SIG-M5 treated with dmso at 0.1 percent for 504 hours (cell line): Measurements from ENCODE around the gene MRPL28.
"Not testable (repeated sequence)": the region's sequence is repeated elsewhere in the genome, so short reads cannot be mapped to it uniquely, and the experiment has no call there.

ENCODE experiments used
- DNase-seq: peaks from one replicate; lab custom pipeline; 2025; ENCODE audit not compliant: unreplicated experiment; lab: John Stamatoyannopoulos, UW

Gene MRPL28

DNA sequence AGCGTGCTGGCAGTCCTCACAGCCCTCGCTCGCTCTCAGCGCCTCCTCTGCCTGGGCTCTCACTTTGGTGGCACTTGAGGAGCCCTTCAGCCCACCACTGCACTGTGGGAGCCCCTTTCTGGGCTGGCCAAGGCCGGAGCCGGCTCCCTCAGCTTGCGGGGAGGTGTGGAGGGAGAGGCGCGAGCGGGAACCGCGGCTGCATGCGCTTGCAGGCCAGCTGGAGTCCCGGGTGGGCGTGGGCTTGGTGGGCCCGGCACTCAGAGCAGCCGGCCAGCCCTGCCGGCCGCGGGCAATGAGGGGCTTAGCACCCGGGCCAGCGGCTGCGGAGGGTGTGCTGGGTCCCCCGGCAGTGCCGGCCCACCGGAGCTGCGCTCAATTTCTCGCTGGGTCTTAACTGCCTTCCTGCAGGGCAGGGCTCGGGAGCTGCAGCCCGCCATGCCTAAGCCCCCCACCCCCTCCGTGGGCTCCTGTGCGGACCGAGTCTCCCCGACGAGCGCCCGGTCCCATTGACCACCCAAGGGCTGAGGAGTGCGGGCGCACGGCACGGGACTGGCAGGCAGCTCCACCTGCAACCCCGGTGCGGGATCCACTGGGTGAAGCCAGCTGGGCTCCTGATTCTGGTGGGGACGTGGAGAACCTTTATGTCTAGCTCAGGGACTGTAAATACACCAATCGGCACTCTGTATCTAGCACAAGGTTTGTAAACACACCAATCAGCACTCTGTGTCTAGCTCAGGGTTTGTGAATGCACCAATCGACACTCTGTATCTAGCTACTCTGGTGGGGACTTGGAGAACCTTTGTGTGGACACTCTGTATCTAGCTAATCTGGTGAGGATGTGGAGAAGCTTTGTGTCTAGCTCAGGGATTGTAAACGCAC lies 29.0 kb downstream of the MRPL28 start:
- not testable (repeated sequence) for DNase-seq

DNA sequence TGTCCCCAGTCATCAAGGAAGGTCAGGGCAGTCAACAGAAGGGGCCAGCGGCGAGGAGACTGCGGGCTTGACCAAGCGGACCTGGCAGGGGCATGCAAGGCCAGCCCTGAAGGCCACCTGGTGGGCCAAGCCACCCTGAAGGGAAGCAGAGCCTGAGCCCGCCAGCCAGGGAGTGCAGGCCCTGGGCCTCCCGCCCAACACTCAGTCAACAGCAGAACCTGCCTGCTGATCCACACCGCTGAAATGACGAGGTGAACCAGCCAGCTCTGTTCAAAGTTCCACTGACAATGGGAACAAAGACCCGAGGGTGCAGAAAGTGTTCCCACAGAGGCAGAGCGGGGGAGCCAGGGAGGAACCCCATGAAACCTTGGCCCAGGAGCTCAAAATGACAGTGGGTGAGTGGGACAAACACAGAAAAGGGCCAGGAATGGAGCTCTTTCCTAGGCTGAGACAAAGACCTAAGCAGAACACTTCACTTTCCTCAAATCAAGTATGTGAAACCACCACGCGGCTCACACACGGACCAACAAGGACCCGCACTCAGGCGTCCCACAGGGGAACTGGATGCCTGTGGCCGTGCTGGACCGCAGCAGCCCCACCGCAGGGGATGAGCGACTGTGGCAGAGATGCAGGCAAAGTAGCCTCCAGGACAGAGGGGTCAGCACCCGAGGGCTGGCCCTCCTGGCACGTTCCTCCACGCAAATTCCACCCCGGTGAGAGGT lies 29.8 kb downstream of the MRPL28 start:
- no peak for DNase-seq

DNA sequence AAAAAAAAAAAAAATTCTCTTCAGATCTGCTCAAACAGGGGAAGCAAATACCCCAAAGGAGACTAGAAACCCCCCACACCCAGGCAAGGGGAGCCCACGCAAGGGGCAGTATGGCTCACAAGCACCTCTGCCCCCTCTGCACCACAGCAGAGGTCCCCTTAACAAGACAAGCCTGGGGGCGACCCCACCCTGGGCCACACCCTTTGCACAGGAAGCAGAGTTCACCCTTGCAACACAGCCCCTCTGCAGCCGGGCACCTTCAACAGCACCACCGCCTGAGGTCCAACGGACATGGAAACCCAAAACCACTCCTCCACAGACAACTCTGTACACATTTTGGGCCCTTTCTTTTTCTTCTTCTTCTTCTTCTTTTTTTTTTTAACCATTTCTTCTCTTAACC lies 30.7 kb downstream of the MRPL28 start:
- peak; percentile 79 for DNase-seq

DNA sequence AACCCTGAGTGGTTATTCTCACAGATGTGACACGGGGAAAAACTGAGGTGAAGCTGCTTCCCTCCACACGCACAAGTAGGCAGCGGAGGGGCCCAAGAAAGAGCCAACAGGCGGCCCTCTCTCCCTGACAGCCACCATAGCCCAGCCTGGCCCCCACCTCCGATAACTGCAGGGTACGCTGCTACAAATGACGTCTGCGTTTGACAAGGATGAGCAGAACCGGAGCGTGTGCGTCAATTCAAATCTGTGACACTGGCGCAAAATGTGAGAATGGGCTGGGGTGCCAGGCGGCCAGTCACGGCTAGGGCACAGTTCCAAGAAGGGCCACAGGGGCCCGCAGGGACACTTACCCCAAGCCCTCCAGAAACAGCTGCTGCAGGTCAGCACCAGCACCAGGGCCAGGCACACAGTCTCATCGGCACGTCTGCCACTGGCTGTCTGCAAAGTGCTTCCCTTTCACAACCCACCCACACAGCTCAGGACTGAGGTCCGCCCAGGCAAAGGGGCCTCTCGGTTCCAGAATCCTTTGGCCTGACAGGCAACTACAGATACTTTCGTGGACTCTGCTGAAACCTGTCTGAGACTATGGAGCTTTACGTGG lies 32.3 kb downstream of the MRPL28 start:
- DNase-seq = no peak

DNA sequence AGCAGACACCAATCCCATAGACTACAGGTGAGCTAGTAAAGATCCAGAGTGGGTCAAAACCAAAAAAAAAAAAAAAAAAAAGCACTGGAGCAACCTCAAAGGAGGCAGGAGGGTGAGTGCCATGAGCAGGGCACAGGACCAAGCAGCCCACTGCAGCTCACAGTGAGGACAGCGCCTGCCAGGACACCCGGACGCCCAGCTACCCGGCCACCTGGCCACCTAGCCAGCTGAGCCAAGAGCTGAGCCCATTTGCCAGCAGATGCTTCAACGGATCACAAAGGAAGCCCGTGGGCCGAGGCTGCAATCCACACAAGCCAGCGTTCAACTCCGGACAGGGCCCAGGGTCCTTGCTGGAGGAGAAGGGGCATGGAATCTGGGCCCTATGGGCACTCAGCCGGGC lies 32.9 kb downstream of the MRPL28 start:
- DNase-seq = no peak

DNA sequence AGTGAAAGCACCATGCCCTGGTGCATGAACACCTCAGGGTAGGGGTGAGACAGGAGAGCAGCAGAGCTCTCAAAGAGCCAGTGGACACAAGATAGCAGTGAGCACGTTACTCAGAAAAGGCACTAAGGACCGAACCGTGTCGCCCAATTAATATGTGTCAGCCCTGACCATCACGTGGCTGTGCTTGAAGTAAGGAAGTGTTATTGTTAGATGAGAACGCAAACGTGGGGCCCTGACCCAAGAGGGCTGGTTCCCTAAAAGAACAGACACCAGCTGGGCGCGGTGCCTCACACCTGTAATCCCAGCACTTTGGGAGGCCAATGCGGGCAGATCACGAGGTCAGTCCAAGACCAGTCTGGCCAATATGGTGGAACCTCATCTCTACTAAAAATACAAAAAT lies 34.1 kb downstream of the MRPL28 start:
- no peak for DNase-seq

DNA sequence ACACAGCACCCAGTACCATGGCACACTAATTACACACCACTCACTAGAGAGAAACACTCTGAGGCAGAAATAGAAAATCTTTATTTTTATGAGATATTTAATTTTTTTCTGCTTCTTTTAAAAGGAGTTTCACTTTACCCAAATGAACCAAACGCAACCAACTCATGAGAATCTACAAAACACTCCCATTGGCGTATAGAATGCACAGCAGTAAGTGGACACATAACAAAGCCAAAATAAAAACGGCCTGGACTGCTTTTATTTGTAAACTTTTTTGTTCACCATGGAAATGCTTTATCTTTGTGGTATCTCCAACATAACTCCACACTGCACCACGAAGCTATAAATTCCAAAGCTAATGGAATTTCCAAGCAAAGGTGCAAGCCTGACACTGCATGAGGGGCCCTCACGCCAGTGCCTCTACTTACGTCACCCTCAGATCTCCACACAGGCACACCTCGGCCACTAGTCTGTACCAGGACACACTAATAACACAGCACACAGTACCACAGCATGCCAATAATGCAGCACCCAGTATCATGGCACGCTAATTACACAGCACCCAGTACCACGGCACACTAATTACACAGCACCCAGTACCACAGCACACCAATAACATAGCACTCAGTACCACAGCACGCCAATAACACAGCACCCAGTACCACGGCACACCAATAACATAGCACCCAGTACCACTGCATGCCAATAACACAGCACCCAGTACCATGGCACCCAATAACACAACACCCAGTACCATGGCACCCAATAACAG lies 35.3 kb downstream of the MRPL28 start:
- DNase-seq = not testable (repeated sequence)

DNA sequence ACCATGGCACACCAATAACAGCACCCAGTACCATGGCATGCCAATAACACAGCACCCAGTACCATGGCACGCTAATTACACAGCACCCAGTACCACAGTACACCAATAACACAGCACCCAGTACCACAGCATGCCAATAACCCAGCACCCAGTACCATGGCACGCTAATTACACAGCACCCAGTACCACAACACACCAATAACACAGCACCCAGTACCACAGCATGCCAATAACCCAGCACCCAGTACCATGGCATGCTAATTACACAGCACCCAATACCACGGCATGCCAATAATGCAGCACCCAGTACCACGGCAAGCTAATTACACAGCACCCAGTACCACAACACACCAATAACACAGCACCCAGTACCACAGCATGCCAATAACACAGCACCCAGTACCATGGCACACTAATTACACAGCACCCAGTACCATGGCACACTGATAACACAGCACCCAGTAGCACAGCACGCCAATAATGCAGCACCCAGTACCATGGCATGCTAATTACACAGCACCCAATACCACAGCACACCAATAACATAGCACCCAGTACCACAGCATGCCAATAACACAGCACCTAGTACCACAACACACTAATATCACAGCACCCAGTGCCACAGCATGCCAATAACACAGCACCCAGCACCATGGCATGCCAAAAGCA lies 36.0 kb downstream of the MRPL28 start:
- DNase-seq = not testable (repeated sequence)

DNA sequence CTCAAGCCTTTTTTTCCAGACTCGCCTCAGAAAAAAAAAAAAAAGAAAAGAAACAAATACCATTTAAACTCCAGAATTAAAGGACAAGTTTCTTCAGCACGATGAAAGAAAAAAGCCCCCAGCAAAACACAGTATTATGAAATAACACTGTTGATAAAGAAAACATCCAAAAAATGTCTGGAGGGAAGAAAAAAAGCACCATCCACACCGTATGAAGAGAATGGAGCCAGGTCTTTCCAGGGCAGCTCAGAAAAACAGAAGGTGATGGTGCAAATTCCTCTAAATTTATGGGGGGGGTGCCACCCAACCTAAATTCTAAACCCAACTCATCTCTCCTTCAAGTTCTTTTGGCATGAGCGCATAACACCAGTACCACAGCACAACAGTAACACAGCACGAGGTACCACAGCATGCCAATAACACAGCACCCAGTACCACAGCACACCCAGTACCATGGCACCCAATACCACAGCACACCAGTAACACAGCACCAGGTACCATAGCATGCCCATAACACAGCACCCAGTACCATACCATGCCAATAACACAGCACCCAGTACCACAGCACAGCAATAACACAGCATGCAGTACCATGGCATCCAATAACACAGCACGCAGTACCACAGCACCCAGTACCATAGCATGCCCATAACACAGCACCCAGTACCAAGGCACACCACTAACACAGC lies 36.8 kb downstream of the MRPL28 start:
- no peak for DNase-seq

DNA sequence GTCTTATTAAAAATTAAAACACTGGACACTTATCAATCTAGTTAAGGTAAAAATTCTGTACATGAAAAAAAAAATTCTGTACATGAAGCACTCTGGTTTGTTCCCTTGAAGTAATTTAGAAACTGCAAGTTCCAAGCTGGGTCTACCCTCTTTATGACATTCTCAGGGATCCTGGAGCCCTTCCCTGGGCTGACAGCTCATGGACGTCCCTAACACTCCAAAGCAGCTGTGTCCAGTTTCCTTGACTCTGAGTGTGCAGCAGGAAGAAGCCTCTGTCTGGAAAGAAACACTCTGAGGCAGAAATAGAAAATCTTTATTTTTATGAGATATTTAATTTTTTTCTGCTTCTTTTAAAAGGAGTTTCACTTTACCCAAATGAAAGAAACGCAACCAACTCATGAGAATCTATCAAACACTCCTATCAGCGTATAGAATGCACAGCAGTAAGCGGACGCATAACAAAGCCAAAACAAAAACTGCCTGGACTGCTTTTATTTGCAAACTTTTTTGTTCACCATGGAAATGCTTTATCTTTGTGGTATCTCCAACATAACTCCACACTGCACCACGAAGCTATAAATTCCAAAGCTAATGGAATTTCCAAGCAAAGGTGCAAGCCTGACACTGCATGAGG lies 39.0 kb downstream of the MRPL28 start:
- not testable (repeated sequence) for DNase-seq

DNA sequence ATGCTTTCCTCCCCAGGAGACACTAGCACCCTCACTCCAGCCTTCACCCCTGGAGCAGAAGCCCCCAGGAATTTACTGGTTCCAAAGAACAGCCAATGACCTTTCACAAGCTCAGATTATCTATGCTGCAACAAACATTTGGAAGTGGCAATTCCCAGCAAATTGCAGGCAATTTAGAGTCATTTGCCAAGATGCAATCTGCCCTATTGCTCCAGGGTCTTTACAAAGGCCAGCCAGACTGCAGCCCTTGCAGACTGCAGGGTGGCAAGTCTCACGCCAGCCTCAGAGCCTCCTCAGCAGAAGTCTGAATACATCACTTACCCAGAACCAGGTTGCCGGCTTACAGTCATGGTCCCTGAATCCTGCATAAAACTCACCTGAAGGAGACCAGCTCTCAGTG lies 39.6 kb downstream of the MRPL28 start:
- DNase-seq = no peak

DNA sequence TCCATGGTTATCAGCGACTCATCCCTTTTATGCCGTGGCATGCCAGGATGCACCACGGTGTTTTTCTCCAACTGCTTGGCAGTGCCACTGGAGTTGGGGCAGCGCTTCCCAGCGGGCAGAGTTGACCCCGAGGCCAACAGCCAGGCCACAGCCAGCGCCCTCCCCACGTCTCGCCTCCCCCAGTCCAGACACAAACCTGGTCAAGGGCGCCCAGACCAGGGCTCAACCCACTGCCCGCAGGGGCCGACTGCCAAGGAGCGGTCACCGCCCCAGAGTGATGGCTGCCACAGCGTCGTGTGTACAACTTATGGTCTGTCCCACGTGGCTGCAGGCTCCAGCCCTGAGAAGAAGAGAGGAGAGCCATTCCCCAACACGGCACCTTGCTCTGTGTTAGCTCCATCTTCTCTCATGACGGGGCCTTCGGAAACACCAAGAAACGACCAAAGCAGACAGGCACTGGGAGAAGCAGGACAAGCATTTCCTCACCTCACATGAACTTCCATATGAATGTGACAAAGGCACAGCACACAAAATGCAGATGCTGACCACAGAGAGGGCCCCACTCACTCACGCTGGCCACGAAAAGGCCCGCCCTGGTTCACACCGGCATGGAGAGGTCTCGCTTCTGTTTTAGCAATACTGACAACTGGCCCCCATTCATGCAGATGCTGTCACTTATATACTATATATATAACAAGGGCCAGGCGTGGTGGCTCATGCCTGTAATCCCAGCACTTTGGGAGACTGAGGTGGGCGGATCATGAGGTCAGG lies 44.8 kb downstream of the MRPL28 start:
- DNase-seq = no peak

DNA sequence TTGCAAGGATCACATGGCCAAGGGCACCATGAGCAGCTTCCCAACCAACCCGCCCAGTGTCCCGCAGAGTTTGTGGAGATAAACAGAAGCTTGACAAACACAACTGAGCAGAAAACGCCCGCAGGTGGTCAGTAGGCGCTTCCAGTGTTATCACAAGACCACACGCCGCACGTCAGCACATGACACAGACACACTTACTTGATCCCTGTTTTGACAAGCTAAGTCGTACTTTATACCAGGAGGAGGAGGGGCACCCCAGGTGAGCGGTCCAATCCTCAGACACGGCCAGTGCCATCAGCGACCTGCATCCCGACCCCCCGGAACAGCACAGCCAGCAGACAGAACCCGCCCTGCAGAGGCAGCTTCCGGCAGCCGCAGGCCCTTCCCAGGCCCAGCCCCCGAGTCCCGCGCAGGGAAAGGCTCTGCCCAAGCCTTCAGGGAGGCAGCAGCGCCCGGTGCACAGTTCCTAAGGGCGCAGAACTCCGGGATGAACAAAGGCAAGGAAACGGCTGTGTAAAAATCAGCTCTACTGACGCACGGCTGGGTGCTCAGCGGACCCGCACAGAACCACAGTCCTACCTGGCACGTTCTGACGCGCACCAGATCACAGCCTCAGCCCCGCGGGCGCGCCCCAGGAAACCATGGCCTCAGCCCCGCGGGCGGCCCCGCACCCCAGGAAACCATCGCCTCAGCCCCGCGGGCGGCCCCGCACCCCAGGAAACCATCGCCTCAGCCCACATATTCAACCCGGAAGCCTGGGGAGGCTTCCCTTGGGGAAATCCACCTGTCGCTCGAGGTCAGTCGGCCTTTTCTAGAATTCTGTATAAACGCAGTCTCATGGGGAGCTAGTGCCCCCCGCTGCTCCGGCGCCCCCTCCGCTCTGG lies 45.6 kb downstream of the MRPL28 start:
- DNase-seq = no peak

DNA sequence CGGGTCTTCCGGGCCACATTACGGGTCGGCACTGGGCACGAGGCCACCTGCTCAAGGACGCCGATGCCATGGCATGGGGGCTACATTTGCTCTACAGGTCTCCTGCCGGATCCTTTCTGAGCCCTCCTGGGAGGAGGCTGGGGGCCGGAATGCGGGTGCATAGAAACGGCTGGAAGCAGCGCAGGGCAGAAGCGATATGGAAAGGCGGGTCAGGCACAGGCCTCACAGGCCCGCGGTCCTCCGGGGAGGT lies 46.2 kb downstream of the MRPL28 start:
- no peak for DNase-seq

DNA sequence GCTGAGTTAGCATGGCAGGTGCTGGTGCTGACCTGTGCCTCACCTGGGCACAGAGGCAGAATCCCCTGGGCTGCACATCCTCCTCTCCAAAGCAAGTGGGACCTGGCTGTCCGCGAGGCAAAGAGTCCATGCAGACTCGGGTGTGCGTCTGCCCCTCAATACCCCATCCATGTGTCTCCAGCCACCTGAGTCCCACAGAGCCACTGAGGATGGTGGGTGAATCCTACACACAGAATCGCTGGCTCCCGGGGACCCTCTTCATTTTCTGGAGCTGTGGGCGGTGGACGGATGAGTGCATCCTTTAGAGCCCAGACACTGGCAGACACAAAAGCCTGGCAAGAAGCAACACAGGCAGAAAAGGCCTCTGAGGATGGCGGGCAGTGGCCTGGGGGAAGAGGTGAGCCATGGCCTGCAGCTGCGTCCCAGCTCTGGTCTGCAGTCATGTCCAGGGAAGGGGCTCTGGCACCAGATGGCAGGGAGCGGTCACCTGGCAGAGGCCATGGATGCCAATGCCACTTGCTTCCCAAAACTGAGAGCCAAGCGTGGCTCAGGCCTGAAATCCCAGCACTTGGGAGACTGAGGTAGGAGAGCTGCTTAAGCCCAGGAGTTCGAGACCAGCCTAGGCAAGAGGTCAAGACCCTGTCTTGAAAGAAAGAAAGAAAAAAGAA lies 47.7 kb downstream of the MRPL28 start:
- no peak for DNase-seq

DNA sequence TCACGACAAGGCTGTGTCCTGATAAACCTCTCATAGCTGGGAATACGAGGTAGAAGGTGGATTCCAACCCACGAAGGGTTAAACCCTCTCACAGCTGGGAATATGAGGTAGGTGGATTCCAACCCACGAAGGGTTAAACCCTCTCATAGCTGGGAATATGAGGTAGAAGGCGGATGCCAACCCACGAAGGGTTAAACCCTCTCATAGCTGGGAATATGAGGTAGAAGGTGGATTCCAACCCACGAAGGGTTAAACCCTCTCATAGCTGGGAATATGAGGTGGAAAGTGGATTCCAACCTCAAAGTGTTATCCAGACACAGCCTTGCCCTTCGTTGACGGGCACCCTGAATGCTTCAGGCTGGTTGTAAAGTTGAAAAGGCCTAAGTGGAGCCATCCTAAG lies 48.8 kb downstream of the MRPL28 start:
- no peak for DNase-seq

DNA sequence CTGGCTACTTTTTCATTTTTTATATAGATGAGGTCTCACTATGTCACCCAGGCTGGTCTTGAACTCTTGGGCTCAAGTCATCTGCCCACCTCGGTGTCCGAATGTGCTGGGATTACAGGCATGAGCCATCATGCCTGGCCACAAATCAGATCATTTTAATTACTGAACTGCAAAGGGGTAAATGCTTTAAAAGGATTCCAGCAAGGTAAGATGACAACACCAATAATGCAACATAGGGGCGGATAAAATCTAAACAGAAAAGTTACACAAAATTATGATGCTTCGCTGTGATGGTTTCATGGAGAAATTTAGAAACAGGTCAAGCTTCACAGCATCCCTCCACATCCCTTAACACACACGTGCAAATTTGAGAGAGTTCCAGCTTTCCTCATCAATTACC lies 50.1 kb downstream of the MRPL28 start:
- DNase-seq = no peak

DNA sequence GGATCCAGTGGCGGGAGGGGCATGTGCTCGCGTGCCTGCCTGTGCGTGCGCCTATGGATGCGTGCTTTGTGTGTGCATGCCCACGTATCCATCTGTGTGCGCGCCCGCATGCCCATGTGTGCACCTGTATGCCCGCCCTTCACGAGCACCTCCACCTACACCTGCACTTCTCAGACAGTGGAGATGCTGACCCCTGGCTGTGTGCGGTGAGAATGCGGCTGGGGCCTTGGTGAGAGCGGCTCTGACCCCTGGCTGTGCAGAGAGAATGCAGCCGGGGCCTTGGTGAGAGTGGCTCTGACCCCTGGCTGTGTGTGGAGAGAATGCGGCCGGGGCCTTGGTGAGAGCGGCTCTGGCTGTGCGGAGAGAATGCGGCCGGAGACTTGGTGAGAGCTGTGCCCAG lies 51.7 kb downstream of the MRPL28 start:
- no peak for DNase-seq
